Measurements from ENCODE around the gene GJD3.

DNA sequence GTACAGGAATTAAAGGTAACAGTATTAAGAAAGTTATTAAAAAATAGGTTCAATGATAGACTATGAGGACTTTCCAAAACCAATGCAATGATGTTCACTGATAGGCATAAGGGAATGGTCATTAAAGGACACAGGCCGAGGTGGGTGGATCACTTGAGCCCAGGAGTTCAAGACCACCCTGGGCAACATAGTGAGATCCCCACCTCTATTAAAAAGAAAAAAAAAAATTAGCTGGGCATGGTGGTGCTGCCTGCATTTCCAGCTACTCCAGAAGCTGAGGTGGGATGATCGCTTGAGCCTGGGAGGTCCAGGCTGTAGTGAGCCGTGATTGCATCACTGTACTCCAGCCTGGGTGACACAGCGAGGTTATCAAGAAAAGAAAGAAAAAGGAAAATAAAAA is 47.3 kb upstream of the GJD3 start:
- TF ChIP-seq, protein P1, sequence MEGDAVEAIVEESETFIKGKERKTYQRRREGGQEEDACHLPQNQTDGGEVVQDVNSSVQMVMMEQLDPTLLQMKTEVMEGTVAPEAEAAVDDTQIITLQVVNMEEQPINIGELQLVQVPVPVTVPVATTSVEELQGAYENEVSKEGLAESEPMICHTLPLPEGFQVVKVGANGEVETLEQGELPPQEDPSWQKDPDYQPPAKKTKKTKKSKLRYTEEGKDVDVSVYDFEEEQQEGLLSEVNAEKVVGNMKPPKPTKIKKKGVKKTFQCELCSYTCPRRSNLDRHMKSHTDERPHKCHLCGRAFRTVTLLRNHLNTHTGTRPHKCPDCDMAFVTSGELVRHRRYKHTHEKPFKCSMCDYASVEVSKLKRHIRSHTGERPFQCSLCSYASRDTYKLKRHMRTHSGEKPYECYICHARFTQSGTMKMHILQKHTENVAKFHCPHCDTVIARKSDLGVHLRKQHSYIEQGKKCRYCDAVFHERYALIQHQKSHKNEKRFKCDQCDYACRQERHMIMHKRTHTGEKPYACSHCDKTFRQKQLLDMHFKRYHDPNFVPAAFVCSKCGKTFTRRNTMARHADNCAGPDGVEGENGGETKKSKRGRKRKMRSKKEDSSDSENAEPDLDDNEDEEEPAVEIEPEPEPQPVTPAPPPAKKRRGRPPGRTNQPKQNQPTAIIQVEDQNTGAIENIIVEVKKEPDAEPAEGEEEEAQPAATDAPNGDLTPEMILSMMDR (IDR thresholded peaks at IDR 0.05) = no peak
- TF ChIP-seq EZH2 (IDR thresholded peaks at IDR 0.05; ENCODE audit: borderline replicate concordance, insufficient read depth, low read depth, low read length, poor library complexity, severe bottlenecking) = no peak

All from B cell (primary cell).